ENCODE measurements around the gene PITPNM3. TPM values are rescaled to one million over a fixed set of nuclear protein-coding genes. Genes with fewer than 3 reads are reported as not detected.

The PITPNM3 gene
- total and polyA plus RNA-seq, 2 donors (not counting 1 experiment from before 2014, with no cell fraction given) = 0.99 to 1.1 TPM

DNA sequence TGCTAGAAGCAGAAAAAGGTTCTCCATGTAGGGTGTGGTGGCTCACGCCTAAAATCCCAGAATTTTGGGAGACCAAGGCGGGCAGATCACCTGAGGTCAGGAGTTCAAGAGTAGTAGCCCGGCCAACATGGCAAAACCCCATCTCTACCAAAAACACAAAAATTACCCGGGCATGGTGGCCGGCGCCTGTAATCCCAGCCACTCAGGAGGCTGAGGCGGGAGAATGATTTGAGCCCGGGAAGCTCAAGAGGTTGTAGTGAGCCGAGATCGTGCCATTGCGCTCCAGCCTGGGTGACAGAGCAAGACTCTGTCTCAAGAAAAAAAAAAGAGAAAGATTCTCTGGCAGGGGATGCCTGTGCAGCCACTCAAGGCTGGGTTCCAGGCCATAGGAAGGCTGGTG is 54.2 kb downstream of the PITPNM3 start:
- no peak overlapping the region for H3K4me3 ChIP-seq (replicated peaks in 1 of 4; ENCODE audit: control extremely low read depth in 1 of 4, insufficient read depth in 1 of 4, low read depth in 3 of 4, low read length in 4 of 4)
- H3K27me3 ChIP-seq (ENCODE audit: control insufficient read depth, insufficient read depth, low read length) = no peaks in the 10 kb centered on the region
- H2AFZ ChIP-seq (ENCODE audit: low read length) = no peak overlapping the region
- no peak for TF ChIP-seq EZH2 (IDR thresholded peaks at IDR 0.05; ENCODE audit: low read length, missing control alignments)
- TF ChIP-seq, protein P1, sequence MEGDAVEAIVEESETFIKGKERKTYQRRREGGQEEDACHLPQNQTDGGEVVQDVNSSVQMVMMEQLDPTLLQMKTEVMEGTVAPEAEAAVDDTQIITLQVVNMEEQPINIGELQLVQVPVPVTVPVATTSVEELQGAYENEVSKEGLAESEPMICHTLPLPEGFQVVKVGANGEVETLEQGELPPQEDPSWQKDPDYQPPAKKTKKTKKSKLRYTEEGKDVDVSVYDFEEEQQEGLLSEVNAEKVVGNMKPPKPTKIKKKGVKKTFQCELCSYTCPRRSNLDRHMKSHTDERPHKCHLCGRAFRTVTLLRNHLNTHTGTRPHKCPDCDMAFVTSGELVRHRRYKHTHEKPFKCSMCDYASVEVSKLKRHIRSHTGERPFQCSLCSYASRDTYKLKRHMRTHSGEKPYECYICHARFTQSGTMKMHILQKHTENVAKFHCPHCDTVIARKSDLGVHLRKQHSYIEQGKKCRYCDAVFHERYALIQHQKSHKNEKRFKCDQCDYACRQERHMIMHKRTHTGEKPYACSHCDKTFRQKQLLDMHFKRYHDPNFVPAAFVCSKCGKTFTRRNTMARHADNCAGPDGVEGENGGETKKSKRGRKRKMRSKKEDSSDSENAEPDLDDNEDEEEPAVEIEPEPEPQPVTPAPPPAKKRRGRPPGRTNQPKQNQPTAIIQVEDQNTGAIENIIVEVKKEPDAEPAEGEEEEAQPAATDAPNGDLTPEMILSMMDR (conservative IDR thresholded peaks at IDR 0.05 in 1 of 2, IDR thresholded peaks at IDR 0.05 in 1 of 2; ENCODE audit: low read depth in 1 of 2, low read length in 2 of 2) = no peak
- H4K20me1 ChIP-seq (ENCODE audit: control insufficient read depth, extremely low read depth, insufficient read depth, low read length) = no peaks in the 10 kb centered on the region
- DNase-seq (ENCODE audit: low read depth in 2 of 2) = no peak
- H3K36me3 ChIP-seq (ENCODE audit: control insufficient read depth, insufficient read depth, low read length) = no peaks in the 10 kb centered on the region
- no peaks in the 10 kb centered on the region for H3K9me3 ChIP-seq (ENCODE audit: control insufficient read depth, insufficient read depth, low read depth, low read length)
- peaks cover 4% of the 10 kb centered on the region for H3K4me1 ChIP-seq (ENCODE audit: control insufficient read depth, extremely low read depth, insufficient read depth, low read length)
- no peaks in the 10 kb centered on the region for H3K79me2 ChIP-seq (ENCODE audit: control insufficient read depth, insufficient read depth, low read length)
- H3K9ac ChIP-seq (ENCODE audit: insufficient read depth, low read length) = no peak overlapping the region
- H3K27ac ChIP-seq (ENCODE audit: insufficient read depth, low read length) = no peak overlapping the region
- H3K4me2 ChIP-seq (ENCODE audit: extremely low read depth, insufficient read depth, low read length) = no peak overlapping the region

DNA sequence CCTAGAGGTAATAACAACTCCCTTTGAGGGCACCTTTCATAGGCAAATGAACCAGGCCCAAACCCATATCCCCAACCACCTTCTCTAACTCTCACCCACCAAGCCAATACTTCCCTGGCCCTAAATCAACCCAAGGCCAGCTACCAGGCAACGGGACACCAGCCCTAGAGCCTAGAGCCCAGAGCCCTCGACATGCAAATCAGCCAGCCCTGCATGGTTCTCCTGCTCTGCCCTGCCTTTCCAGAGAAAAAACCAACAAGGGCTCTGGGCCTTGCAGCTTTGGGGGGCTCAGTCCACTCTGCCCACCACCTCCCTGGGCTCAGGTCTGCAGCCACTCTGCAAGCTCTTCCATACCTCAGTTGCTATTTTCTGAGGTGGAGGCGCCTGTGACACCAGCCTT is 55.0 kb downstream of the PITPNM3 start:
- no peak for DNase-seq (ENCODE audit: low read depth in 2 of 2)
- no peaks in the 10 kb centered on the region for H3K9me3 ChIP-seq (ENCODE audit: control insufficient read depth, insufficient read depth, low read depth, low read length)
- TF ChIP-seq EZH2 (IDR thresholded peaks at IDR 0.05; ENCODE audit: low read length, missing control alignments) = no peak
- TF ChIP-seq, protein P1 (conservative IDR thresholded peaks at IDR 0.05 in 1 of 2, IDR thresholded peaks at IDR 0.05 in 1 of 2; ENCODE audit: low read depth in 1 of 2, low read length in 2 of 2) = no peak
- no peaks in the 10 kb centered on the region for H3K36me3 ChIP-seq (ENCODE audit: control insufficient read depth, insufficient read depth, low read length)
- no peak overlapping the region for H3K4me3 ChIP-seq (replicated peaks in 1 of 4; ENCODE audit: control extremely low read depth in 1 of 4, insufficient read depth in 1 of 4, low read depth in 3 of 4, low read length in 4 of 4)
- no peaks in the 10 kb centered on the region for H3K4me1 ChIP-seq (ENCODE audit: control insufficient read depth, extremely low read depth, insufficient read depth, low read length)
- H4K20me1 ChIP-seq (ENCODE audit: control insufficient read depth, extremely low read depth, insufficient read depth, low read length) = no peaks in the 10 kb centered on the region
- no peaks in the 10 kb centered on the region for H3K79me2 ChIP-seq (ENCODE audit: control insufficient read depth, insufficient read depth, low read length)
- no peak overlapping the region for H3K4me2 ChIP-seq (ENCODE audit: extremely low read depth, insufficient read depth, low read length)
- no peak overlapping the region for H3K27ac ChIP-seq (ENCODE audit: insufficient read depth, low read length)
- no peak overlapping the region for H3K9ac ChIP-seq (ENCODE audit: insufficient read depth, low read length)
- no peak overlapping the region for H2AFZ ChIP-seq (ENCODE audit: low read length)
- peaks cover 4% of the 10 kb centered on the region for H3K27me3 ChIP-seq (ENCODE audit: control insufficient read depth, insufficient read depth, low read length)

DNA sequence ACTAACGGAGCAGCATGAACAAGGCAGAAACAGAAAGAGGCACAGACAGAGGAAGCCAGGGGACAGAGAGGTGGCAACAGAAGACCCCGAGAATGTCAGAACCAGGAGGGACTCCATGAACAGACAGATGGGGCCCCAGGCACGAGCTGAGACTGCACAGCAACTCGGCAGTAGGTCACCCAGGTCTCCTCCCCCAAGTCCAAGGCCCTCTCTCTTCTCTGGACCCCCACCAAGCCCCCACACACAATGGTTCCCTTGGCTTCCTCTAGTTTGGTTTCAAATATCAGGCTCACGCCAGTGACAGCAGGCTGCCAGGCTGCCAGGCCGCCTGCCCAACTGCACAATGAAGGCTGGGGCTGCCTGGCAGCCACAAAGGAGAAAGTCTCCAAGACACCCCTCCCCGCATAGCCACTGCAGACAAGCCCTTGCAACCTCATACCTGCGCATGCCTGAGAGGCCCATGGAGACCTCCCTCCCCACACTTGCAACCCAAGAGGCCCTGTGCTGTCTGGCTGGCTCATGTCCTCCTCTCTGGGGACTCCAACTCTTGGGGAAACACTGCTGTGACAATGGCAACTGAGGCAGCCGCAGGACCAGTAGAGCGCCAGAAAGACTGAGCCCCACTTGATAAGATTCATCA is 57.3 kb downstream of the PITPNM3 start:
- TF ChIP-seq EZH2 (IDR thresholded peaks at IDR 0.05; ENCODE audit: low read length, missing control alignments) = no peak
- TF ChIP-seq, protein P1 (conservative IDR thresholded peaks at IDR 0.05 in 1 of 2, IDR thresholded peaks at IDR 0.05 in 1 of 2; ENCODE audit: low read depth in 1 of 2, low read length in 2 of 2) = no peak
- Histone ChIP-seq H3K79me2 (ENCODE audit: control insufficient read depth, insufficient read depth, low read length) (no peaks in the 10 kb centered on the region), H4K20me1 (ENCODE audit: control insufficient read depth, extremely low read depth, insufficient read depth, low read length) (no peaks in the 10 kb centered on the region), H3K4me3 (replicated peaks in 1 of 4; ENCODE audit: control extremely low read depth in 1 of 4, insufficient read depth in 1 of 4, low read depth in 3 of 4, low read length in 4 of 4) (no peak overlapping the region), H3K27ac (ENCODE audit: insufficient read depth, low read length) (no peak overlapping the region), H3K9me3 (ENCODE audit: control insufficient read depth, insufficient read depth, low read depth, low read length) (no peaks in the 10 kb centered on the region), H3K36me3 (ENCODE audit: control insufficient read depth, insufficient read depth, low read length) (no peaks in the 10 kb centered on the region), H3K9ac (ENCODE audit: insufficient read depth, low read length) (no peak overlapping the region), H3K4me2 (ENCODE audit: extremely low read depth, insufficient read depth, low read length) (no peak overlapping the region), H3K4me1 (ENCODE audit: control insufficient read depth, extremely low read depth, insufficient read depth, low read length) (no peaks in the 10 kb centered on the region), H2AFZ (ENCODE audit: low read length) (no peak overlapping the region), H3K27me3 (ENCODE audit: control insufficient read depth, insufficient read depth, low read length) (peaks cover 16% of the 10 kb centered on the region)
- no peak for DNase-seq (ENCODE audit: low read depth in 2 of 2)

Data from fibroblast of lung (primary cell).